Measurements from ENCODE around the gene BFSP1. TPM values are rescaled to one million over a fixed set of nuclear protein-coding genes. Genes with fewer than 3 reads are reported as not detected.

The BFSP1 gene
- total and polyA plus RNA-seq, 9 donors: 0.92 to 4.9 (median 1.5) TPM

DNA sequence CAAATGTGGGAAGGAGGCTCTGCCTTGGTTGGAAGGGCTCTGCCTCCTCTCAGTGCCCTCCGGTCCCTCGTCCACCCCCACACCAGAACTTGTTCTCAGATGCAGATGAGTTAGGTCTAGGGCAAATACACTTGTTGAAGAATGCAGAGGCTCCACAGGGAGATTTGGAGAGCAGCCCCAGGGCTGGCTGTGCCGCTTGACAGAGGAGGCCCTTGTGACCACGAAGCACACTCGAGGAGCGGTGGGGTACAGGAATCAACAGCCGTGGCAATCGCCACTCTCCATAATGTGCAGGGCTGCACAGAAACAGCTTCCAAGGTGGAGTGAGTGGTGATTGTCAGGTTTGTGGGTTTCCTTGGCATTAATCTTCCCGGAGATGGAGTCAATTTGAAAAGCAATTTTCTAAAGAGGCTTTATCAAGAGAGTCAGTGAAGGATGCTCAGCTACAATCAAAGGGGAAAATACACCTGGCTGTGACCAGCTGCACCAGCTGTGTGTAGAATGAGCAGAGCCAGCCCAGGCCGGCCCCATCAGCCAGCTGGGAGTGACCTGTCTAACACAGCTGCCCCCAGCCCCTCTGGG lies 59.5 kb downstream of the BFSP1 start:
- Histone ChIP-seq H3K9me3 (no peaks in the 10 kb centered on the region), H3K4me3 (no peak overlapping the region), H3K27ac (no peak overlapping the region), H3K4me1 (ENCODE audit: insufficient read depth) (no peaks in the 10 kb centered on the region), H3K27me3 (no peaks in the 10 kb centered on the region), H3K36me3 (no peaks in the 10 kb centered on the region)
- no peak for DNase-seq
- TF ChIP-seq EP300 (IDR thresholded peaks at IDR 0.05): no peak
- intact Hi-C loops (cut with DNase I): no loop called here
- 82 to 84% (median 82%) methylated on average over 10 of the region's 10 CpGs for WGBS, 3 donors

- H3K36me3 ChIP-seq: no peaks in the 10 kb centered on the region
- no peaks in the 10 kb centered on the region for H3K27me3 ChIP-seq
- no peak overlapping the region for H3K4me3 ChIP-seq
- H3K9me3 ChIP-seq: no peaks in the 10 kb centered on the region
- H3K27ac ChIP-seq: no peak overlapping the region
- no peak for DNase-seq
- intact Hi-C loops (cut with DNase I): no loop called here
- H3K4me1 ChIP-seq (ENCODE audit: insufficient read depth): no peaks in the 10 kb centered on the region
- 30 to 51% (median 37%) methylated on average over 9 of the region's 9 CpGs for whole genome bisulfite sequencing, 3 donors
- no peak for TF ChIP-seq CTCF (IDR thresholded peaks at IDR 0.05)
- TF ChIP-seq POLR2A (IDR thresholded peaks at IDR 0.05): no peak
- no peak for TF ChIP-seq EP300 (IDR thresholded peaks at IDR 0.05)
Observed at GRCh38 chr20:17470973-17471372, 60.2 kb downstream of the BFSP1 start.

- H3K36me3 ChIP-seq: no peaks in the 10 kb centered on the region
- H3K27ac ChIP-seq: no peak overlapping the region
- TF ChIP-seq EP300 (IDR thresholded peaks at IDR 0.05) (no peak), POLR2A (IDR thresholded peaks at IDR 0.05) (no peak), CTCF (IDR thresholded peaks at IDR 0.05) (no peak)
- H3K9me3 ChIP-seq: no peaks in the 10 kb centered on the region
- 77 to 86% (median 79%) methylated on average over 5 of the region's 5 CpGs for WGBS, 3 donors
- no peaks in the 10 kb centered on the region for H3K4me1 ChIP-seq (ENCODE audit: insufficient read depth)
- intact Hi-C loops (cut with DNase I): no loop called here
- no peak for DNase-seq
- no peaks in the 10 kb centered on the region for H3K27me3 ChIP-seq
- no peak overlapping the region for H3K4me3 ChIP-seq
Observed at GRCh38 chr20:17470521-17470920, 60.7 kb downstream of the BFSP1 start.

DNA sequence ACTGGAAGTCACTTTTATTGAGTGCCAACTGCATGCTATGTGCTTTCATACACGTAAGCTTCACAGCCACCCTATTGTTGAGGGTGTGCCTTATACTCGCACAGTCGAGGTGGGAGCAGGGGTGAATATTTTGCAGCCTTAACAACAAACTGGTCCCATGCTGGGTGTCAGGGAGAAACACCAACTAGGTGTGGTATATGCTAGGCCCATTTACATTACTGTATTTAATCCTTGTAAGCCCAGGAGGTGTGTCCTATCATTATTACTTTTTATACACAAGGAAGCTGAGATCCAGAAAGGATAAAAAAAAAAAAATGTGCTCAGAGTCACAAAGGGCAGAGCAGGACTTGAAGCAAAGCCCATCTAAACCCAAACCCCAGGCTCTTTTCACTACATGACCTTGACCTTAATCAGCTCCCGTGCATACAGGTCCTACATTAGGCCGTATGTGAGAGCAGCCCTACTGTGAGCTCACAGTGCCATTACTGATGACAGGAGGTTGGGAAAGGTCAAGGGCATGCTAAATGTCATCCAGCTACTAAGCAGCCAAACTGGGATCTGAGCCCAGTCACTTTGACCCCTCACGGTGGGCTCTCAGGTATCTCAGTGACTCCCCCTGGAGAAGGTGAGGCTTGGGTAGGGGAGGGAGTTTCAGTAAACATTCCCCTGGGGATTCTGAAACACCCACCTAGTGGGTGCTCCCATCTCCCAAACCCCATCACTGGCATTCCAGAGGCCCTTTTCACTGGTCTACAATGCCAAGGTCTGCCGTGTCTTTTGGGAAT lies 61.7 kb downstream of the BFSP1 start:
- Histone ChIP-seq H3K36me3 (no peaks in the 10 kb centered on the region), H3K9me3 (no peaks in the 10 kb centered on the region), H3K27ac (no peak overlapping the region), H3K27me3 (no peaks in the 10 kb centered on the region), H3K4me3 (no peak overlapping the region), H3K4me1 (ENCODE audit: insufficient read depth) (no peaks in the 10 kb centered on the region)
- WGBS, 3 donors: 85 to 92% (median 86%) methylated on average over 7 of the region's 7 CpGs
- intact Hi-C loops (cut with DNase I): no loop called here
- TF ChIP-seq POLR2A (IDR thresholded peaks at IDR 0.05): no peak
- TF ChIP-seq CTCF (IDR thresholded peaks at IDR 0.05): no peak
- no peak for TF ChIP-seq EP300 (IDR thresholded peaks at IDR 0.05)
- no peak for DNase-seq
